HG03135 (cell line): Measurements from ENCODE around the gene SHISA3.

Experiments used
- ATAC-seq: cut with Tn5 transposase; IDR thresholded peaks from one replicate; pipeline ENCODE4 v1.9.1; 2021; ENCODE audit warnings: mild to moderate bottlenecking, moderate library complexity; ENCODE audit not compliant: unreplicated experiment

SHISA3 gene

DNA sequence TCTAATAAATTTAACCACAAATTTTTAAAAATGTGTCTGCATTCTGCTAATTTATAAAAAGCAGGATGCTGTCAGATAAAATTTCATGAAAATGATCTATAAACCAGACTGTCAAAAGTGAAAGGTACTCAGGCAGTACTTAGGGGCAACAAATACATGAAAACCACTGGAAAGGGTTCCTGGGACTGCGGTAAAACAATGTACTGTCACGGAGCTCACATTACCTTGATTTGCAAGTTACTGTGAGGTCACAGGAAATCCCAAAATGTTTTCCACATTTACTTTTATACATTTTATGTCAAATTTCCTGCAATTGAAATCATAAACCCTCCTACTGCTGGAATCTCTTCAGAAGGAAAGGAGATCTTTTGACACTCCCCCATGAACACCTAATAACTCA is 45.3 kb downstream of the SHISA3 start:
- no peak for ATAC-seq

DNA sequence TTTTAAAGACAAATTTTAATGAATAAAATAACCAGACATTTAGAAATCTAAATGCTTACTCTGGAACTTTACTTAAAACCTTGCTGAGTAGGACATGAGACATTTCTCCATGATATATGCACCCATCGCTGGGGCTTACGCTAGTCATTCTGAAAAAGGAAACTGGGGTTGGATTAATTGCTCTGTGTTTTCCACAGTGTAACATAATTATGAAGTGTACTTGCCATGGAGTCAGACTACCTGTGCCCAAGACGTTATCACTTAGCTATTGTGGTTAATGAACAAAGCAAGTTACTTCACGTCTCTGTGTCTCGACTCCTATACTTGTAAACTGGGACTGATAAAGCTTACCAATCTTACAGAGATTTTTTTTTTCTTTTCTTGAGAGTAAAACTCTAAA is 47.8 kb downstream of the SHISA3 start:
- ATAC-seq: no peak

DNA sequence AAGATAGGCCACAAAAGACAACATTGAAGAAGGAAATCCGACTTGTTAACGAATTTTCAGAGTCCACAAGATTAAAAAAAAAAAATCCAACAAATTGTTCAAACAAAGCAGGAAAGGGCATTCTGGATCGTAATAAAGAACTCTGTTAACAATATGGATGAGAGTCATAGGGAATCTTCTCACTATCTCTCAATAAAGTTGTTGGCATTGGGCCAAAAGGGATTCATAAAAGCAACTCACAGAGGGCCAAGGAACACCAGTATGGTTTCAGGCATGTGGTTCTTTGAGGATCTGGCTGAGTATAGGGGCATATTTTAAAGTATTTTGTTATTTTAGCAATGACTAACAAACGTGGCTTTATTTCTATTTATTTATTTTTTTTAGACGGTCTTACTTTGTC is 49.5 kb downstream of the SHISA3 start:
- no peak for ATAC-seq
